H1 (cell line): ENCODE measurements around the gene C16orf95. TPM values are rescaled to one million over a fixed set of nuclear protein-coding genes. Genes with fewer than 3 reads are reported as not detected.

ENCODE experiments used
- BCL11A ChIP-seq, 2 experiments: IDR thresholded peaks; one replicate each; pipeline ENCODE4 v1.6.1; 2011; ENCODE audit warnings: low read depth in 2 of 2, low read length in 2 of 2, mild to moderate bottlenecking in 2 of 2
- BRCA1 ChIP-seq: IDR thresholded peaks from 2 replicates; pipeline ENCODE4 v1.6.1; 2012; ENCODE audit warnings: low read depth, low read length, improper control_type of control experiment
- FOSL1 ChIP-seq: IDR thresholded peaks from 2 replicates; pipeline ENCODE4 v1.6.1; 2011; ENCODE audit warnings: mild to moderate bottlenecking, low read depth, low read length, moderate library complexity; ENCODE audit not compliant: insufficient read depth
- GTF2F1 ChIP-seq: IDR thresholded peaks from 2 replicates; pipeline ENCODE4 v1.6.1; 2012; ENCODE audit warnings: low read depth, low read length, improper control_type of control experiment, borderline replicate concordance
- JUND ChIP-seq: IDR thresholded peaks from 2 replicates; pipeline ENCODE4 v1.6.1; 2011; ENCODE audit warnings: mild to moderate bottlenecking, improper control_type of control experiment, low read length
- KDM5A ChIP-seq: fragments of 200-600 bp; IDR thresholded peaks from 2 replicates; pipeline ENCODE4 v1.7.1; 2012; ENCODE audit warnings: mild to moderate bottlenecking, low read length, inconsistent platforms, mixed read lengths
- POU5F1 ChIP-seq: IDR thresholded peaks from 2 replicates; pipeline ENCODE4 v1.6.1; 2011; ENCODE audit warnings: low read depth, mild to moderate bottlenecking, low read length, moderate library complexity
- RXRA ChIP-seq: IDR thresholded peaks from 2 replicates; pipeline ENCODE4 v1.6.1; 2011; ENCODE audit warnings: low read depth, mild to moderate bottlenecking, low read length, moderate library complexity; ENCODE audit not compliant: insufficient read depth
- SIN3A ChIP-seq, 2 experiments: IDR thresholded peaks in 1 of 2; conservative IDR thresholded peaks in 1 of 2; 2 replicates each; pipeline ENCODE4 v1.6.1; 2011 to 2012; ENCODE audit warnings: low read length in 2 of 2, improper control_type of control experiment in 1 of 2, low read depth in 1 of 2, mild to moderate bottlenecking in 1 of 2
- TBP ChIP-seq: IDR thresholded peaks from 2 replicates; pipeline ENCODE4 v1.6.1; 2011; ENCODE audit warnings: low read depth, low read length, improper control_type of control experiment
- polyA plus RNA-seq, 7 experiments: library from polyadenylated mRNA; depleted of rRNA in 3 of 7; stranded (reverse) in 5 of 7; unstranded in 2 of 7; fragments of >200 nt in 5 of 7; fragments of 200-250 nt in 2 of 7; gene quantifications; 1 replicate in 5 of 7; 2 replicates in 1 of 7; 4 replicates in 1 of 7; pipeline versions ENCODE4 v1.2.1 to v1.2.3, GENCODE V29; 2011 to 2013; ENCODE audit warnings: missing spikeins in 2 of 7, mixed read lengths in 2 of 7
- total RNA-seq: library from RNA; stranded (reverse); fragmentation: NEBNext Ultra II Directional; extraction: Animal tissue kit (Norgen Biotek cat#: 25700); gene quantifications from 2 replicates; pipeline ENCODE4 v1.2.1, GENCODE V29; 2021
- TF ChIP-seq, protein P1 (sequence below): fragments of 300-600 bp; sonication (generic); IDR thresholded peaks from 2 replicates; pipeline ENCODE4 v1.7.1; 2012; ENCODE audit warnings: low read length, moderate library complexity, mild to moderate bottlenecking, inconsistent platforms; ENCODE audit not compliant: insufficient replicate concordance

Gene C16orf95
- total and polyA plus RNA-seq, 2 of the 8 experiments (the other 6 are each of a cell fraction or from before 2014, with no cell fraction given) = 5.0 to 5.4 TPM

- TF ChIP-seq, protein P1, sequence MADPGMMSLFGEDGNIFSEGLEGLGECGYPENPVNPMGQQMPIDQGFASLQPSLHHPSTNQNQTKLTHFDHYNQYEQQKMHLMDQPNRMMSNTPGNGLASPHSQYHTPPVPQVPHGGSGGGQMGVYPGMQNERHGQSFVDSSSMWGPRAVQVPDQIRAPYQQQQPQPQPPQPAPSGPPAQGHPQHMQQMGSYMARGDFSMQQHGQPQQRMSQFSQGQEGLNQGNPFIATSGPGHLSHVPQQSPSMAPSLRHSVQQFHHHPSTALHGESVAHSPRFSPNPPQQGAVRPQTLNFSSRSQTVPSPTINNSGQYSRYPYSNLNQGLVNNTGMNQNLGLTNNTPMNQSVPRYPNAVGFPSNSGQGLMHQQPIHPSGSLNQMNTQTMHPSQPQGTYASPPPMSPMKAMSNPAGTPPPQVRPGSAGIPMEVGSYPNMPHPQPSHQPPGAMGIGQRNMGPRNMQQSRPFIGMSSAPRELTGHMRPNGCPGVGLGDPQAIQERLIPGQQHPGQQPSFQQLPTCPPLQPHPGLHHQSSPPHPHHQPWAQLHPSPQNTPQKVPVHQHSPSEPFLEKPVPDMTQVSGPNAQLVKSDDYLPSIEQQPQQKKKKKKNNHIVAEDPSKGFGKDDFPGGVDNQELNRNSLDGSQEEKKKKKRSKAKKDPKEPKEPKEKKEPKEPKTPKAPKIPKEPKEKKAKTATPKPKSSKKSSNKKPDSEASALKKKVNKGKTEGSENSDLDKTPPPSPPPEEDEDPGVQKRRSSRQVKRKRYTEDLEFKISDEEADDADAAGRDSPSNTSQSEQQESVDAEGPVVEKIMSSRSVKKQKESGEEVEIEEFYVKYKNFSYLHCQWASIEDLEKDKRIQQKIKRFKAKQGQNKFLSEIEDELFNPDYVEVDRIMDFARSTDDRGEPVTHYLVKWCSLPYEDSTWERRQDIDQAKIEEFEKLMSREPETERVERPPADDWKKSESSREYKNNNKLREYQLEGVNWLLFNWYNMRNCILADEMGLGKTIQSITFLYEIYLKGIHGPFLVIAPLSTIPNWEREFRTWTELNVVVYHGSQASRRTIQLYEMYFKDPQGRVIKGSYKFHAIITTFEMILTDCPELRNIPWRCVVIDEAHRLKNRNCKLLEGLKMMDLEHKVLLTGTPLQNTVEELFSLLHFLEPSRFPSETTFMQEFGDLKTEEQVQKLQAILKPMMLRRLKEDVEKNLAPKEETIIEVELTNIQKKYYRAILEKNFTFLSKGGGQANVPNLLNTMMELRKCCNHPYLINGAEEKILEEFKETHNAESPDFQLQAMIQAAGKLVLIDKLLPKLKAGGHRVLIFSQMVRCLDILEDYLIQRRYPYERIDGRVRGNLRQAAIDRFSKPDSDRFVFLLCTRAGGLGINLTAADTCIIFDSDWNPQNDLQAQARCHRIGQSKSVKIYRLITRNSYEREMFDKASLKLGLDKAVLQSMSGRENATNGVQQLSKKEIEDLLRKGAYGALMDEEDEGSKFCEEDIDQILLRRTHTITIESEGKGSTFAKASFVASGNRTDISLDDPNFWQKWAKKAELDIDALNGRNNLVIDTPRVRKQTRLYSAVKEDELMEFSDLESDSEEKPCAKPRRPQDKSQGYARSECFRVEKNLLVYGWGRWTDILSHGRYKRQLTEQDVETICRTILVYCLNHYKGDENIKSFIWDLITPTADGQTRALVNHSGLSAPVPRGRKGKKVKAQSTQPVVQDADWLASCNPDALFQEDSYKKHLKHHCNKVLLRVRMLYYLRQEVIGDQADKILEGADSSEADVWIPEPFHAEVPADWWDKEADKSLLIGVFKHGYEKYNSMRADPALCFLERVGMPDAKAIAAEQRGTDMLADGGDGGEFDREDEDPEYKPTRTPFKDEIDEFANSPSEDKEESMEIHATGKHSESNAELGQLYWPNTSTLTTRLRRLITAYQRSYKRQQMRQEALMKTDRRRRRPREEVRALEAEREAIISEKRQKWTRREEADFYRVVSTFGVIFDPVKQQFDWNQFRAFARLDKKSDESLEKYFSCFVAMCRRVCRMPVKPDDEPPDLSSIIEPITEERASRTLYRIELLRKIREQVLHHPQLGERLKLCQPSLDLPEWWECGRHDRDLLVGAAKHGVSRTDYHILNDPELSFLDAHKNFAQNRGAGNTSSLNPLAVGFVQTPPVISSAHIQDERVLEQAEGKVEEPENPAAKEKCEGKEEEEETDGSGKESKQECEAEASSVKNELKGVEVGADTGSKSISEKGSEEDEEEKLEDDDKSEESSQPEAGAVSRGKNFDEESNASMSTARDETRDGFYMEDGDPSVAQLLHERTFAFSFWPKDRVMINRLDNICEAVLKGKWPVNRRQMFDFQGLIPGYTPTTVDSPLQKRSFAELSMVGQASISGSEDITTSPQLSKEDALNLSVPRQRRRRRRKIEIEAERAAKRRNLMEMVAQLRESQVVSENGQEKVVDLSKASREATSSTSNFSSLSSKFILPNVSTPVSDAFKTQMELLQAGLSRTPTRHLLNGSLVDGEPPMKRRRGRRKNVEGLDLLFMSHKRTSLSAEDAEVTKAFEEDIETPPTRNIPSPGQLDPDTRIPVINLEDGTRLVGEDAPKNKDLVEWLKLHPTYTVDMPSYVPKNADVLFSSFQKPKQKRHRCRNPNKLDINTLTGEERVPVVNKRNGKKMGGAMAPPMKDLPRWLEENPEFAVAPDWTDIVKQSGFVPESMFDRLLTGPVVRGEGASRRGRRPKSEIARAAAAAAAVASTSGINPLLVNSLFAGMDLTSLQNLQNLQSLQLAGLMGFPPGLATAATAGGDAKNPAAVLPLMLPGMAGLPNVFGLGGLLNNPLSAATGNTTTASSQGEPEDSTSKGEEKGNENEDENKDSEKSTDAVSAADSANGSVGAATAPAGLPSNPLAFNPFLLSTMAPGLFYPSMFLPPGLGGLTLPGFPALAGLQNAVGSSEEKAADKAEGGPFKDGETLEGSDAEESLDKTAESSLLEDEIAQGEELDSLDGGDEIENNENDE = no peak
- no peak for TF ChIP-seq POU5F1
- no peak for TF ChIP-seq BCL11A (IDR thresholded peaks at IDR 0.05; ENCODE audit: low read depth in 2 of 2, low read length in 2 of 2)
- no peak for TF ChIP-seq TBP
- no peak for TF ChIP-seq KDM5A
- TF ChIP-seq BRCA1 = no peak
- TF ChIP-seq SIN3A (conservative IDR thresholded peaks at IDR 0.05 in 1 of 2, IDR thresholded peaks at IDR 0.05 in 1 of 2; ENCODE audit: low read depth in 1 of 2, low read length in 2 of 2) = no peak
- no peak for TF ChIP-seq JUND
- TF ChIP-seq GTF2F1 = no peak
- no peak for TF ChIP-seq FOSL1
- TF ChIP-seq RXRA = no peak
- TF ChIP-seq, all 59 proteins: peak for 0
Observed at GRCh38 chr16:87303962-87304521, 13.2 kb downstream of the C16orf95 start (continued).
